ENCODE results near the gene SLC25A23. TPM values are rescaled to one million over a fixed set of nuclear protein-coding genes. Genes with fewer than 3 reads are reported as not detected.

SLC25A23 gene
- total RNA-seq, 1 donor from 2014 or later, result 16.0 TPM

- Histone ChIP-seq H3F3A (ENCODE audit: low read depth) (no peaks in the 10 kb centered on the region), H3K27me3 (no peaks in the 10 kb centered on the region), H4K20me1 (ENCODE audit: low read depth) (no peaks in the 10 kb centered on the region), H3K9ac (no peak overlapping the region), H3K36me3 (no peaks in the 10 kb centered on the region), H2AFZ (replicated peaks) (no peak overlapping the region), H3K9me3 (ENCODE audit: low read depth) (no peaks in the 10 kb centered on the region), H3K79me2 (ENCODE audit: low read depth) (no peaks in the 10 kb centered on the region), H3K4me3 (no peak overlapping the region), H3K27ac (no peak overlapping the region), H3K4me2 (no peak overlapping the region), H3K4me1 (no peaks in the 10 kb centered on the region)
- Mint-ChIP-seq H3K9me3 (peaks cover 12% of the 10 kb centered on the region), H3K4me3 (no peak overlapping the region), H3K4me1 (no peaks in the 10 kb centered on the region), H3K27me3 (ENCODE audit: insufficient read depth, low read depth) (no peaks in the 10 kb centered on the region), H3K36me3 (peaks cover 46% of the 10 kb centered on the region), H3K27ac (no peak overlapping the region)
- DNase-seq (ENCODE audit: low spot score), result no peak
- TF ChIP-seq EZH2phosphoT487 (IDR thresholded peaks at IDR 0.05), result no peak
- no peak for TF ChIP-seq CTCF (IDR thresholded peaks at IDR 0.05)
- TF ChIP-seq EZH2 (IDR thresholded peaks at IDR 0.05), result no peak
Observed at GRCh38 chr19:6451583-6452222, 7.9 kb downstream of the SLC25A23 start.

GRCh38 chr19:6450166-6450565 lies 9.4 kb downstream of the SLC25A23 start:
- Histone ChIP-seq H3K9me3 (ENCODE audit: low read depth) (no peaks in the 10 kb centered on the region), H3K4me2 (no peak overlapping the region), H3K9ac (no peak overlapping the region), H3K27ac (no peak overlapping the region), H3K36me3 (no peaks in the 10 kb centered on the region), H3K4me1 (no peaks in the 10 kb centered on the region), H2AFZ (replicated peaks) (no peak overlapping the region), H3K27me3 (no peaks in the 10 kb centered on the region), H3K4me3 (no peak overlapping the region), H4K20me1 (ENCODE audit: low read depth) (no peaks in the 10 kb centered on the region), H3K79me2 (ENCODE audit: low read depth) (no peaks in the 10 kb centered on the region), H3F3A (ENCODE audit: low read depth) (no peaks in the 10 kb centered on the region)
- TF ChIP-seq EZH2phosphoT487 (IDR thresholded peaks at IDR 0.05) (no peak), CTCF (IDR thresholded peaks at IDR 0.05) (no peak), EZH2 (IDR thresholded peaks at IDR 0.05) (no peak)
- Mint-ChIP-seq H3K27ac (no peak overlapping the region), H3K27me3 (ENCODE audit: insufficient read depth, low read depth) (no peaks in the 10 kb centered on the region), H3K9me3 (peaks cover 9% of the 10 kb centered on the region), H3K4me1 (no peaks in the 10 kb centered on the region), H3K36me3 (peaks cover 48% of the 10 kb centered on the region), H3K4me3 (no peak overlapping the region)
- DNase-seq (ENCODE audit: low spot score), result no peak

- no peak for DNase-seq (ENCODE audit: low spot score)
- no peak for TF ChIP-seq CTCF (IDR thresholded peaks at IDR 0.05)
- no peak for TF ChIP-seq EZH2 (IDR thresholded peaks at IDR 0.05)
- TF ChIP-seq EZH2phosphoT487 (IDR thresholded peaks at IDR 0.05), result no peak
- H3K36me3 Mint-ChIP-seq, result peaks cover 34% of the 10 kb centered on the region
- Histone ChIP-seq H3K27me3 (no peaks in the 10 kb centered on the region), H3F3A (ENCODE audit: low read depth) (no peaks in the 10 kb centered on the region), H2AFZ (replicated peaks) (no peak overlapping the region), H3K36me3 (no peaks in the 10 kb centered on the region), H4K20me1 (ENCODE audit: low read depth) (no peaks in the 10 kb centered on the region), H3K4me1 (no peaks in the 10 kb centered on the region), H3K27ac (no peak overlapping the region), H3K79me2 (ENCODE audit: low read depth) (no peaks in the 10 kb centered on the region), H3K4me3 (no peak overlapping the region), H3K4me2 (no peak overlapping the region), H3K9me3 (ENCODE audit: low read depth) (no peaks in the 10 kb centered on the region), H3K9ac (no peak overlapping the region)
- H3K27me3 Mint-ChIP-seq (ENCODE audit: insufficient read depth, low read depth), result no peaks in the 10 kb centered on the region
- H3K4me1 Mint-ChIP-seq, result no peaks in the 10 kb centered on the region
- H3K27ac Mint-ChIP-seq, result no peak overlapping the region
- H3K9me3 Mint-ChIP-seq, result no peaks in the 10 kb centered on the region
- no peak overlapping the region for H3K4me3 Mint-ChIP-seq
Observed at GRCh38 chr19:6448045-6448444, 11.5 kb downstream of the SLC25A23 start.
